Neural progenitor cell (in vitro differentiated cells): ENCODE measurements around the gene JUND. TPM values are rescaled to one million over a fixed set of nuclear protein-coding genes. Genes with fewer than 3 reads are reported as not detected.
A peak's percentile ranks its signal among the peaks of the same experiment; 100 is the strongest.

ENCODE experiments used
- DNase-seq: peaks from one replicate; pipeline ENCODE4 v3.0.0-alpha.2; 2016; ENCODE audit warnings: low spot score
- H2AFZ ChIP-seq: fragments of 200-600 bp; sonication (generic); replicated peaks from 2 replicates; pipeline ENCODE4 v1.6.1; 2016; ENCODE audit warnings: antibody characterized with exemption
- H3F3A ChIP-seq: fragments of 200-600 bp; sonication (generic); 2 replicates; pipeline ENCODE4 v1.6.1; 2016; ENCODE audit warnings: antibody characterized with exemption, low read depth
- H3K27ac ChIP-seq: fragments of 200-600 bp; sonication (generic); 2 replicates; pipeline ENCODE4 v1.5.1; 2016; ENCODE audit warnings: mild to moderate bottlenecking
- H3K27me3 ChIP-seq: fragments of 200-600 bp; sonication (generic); 2 replicates; pipeline ENCODE4 v1.6.1; 2016; ENCODE audit warnings: mild to moderate bottlenecking, moderate library complexity
- H3K36me3 ChIP-seq: fragments of 200-600 bp; sonication (generic); 2 replicates; pipeline ENCODE4 v1.5.1; 2016
- H3K4me1 ChIP-seq: fragments of 200-600 bp; sonication (generic); 2 replicates; pipeline ENCODE4 v1.6.1; 2016; ENCODE audit warnings: mixed run types
- H3K4me2 ChIP-seq: fragments of 200-600 bp; sonication (generic); 2 replicates; pipeline ENCODE4 v1.6.1; 2016
- H3K4me3 ChIP-seq: fragments of 200-600 bp; sonication (generic); 2 replicates; pipeline ENCODE4 v1.5.1; 2016
- H3K79me2 ChIP-seq: fragments of 200-600 bp; sonication (generic); 2 replicates; pipeline ENCODE4 v1.6.1; 2016; ENCODE audit warnings: low read depth
- H3K9ac ChIP-seq: fragments of 200-600 bp; sonication (generic); 2 replicates; pipeline ENCODE4 v1.6.1; 2016
- H3K9me3 ChIP-seq: fragments of 200-600 bp; sonication (generic); 2 replicates; pipeline ENCODE4 v1.5.1; 2016; ENCODE audit warnings: low read depth
- H4K20me1 ChIP-seq: fragments of 200-600 bp; sonication (generic); 2 replicates; pipeline ENCODE4 v1.6.1; 2016; ENCODE audit warnings: low read depth
- H3K27ac Mint-ChIP-seq: 3 replicates; pipeline ENCODE4 v1.8.0; 2021; ENCODE audit warnings: mixed read lengths
- H3K27me3 Mint-ChIP-seq: 2 replicates; pipeline ENCODE4 v1.8.0; 2022; ENCODE audit warnings: low read depth, mild to moderate bottlenecking, inconsistent platforms, moderate library complexity, mixed read lengths; ENCODE audit not compliant: insufficient read depth
- H3K36me3 Mint-ChIP-seq: 3 replicates; pipeline ENCODE4 v1.8.0; 2021; ENCODE audit warnings: mixed read lengths
- H3K4me1 Mint-ChIP-seq: 3 replicates; pipeline ENCODE4 v1.8.0; 2021; ENCODE audit warnings: mixed read lengths
- H3K4me3 Mint-ChIP-seq: 3 replicates; pipeline ENCODE4 v1.8.0; 2021; ENCODE audit warnings: mild to moderate bottlenecking, moderate library complexity, mixed read lengths
- H3K9me3 Mint-ChIP-seq: 3 replicates; pipeline ENCODE4 v1.8.0; 2020; ENCODE audit warnings: mixed read lengths
- EZH2 ChIP-seq: fragments of 200-600 bp; sonication (generic); IDR thresholded peaks from 2 replicates; pipeline ENCODE4 v1.6.1; 2017; ENCODE audit warnings: antibody characterized with exemption, mild to moderate bottlenecking, moderate library complexity
- EZH2phosphoT487 ChIP-seq: fragments of 200-600 bp; sonication (generic); IDR thresholded peaks from 2 replicates; pipeline ENCODE4 v1.6.1; 2017; ENCODE audit warnings: antibody characterized with exemption
- total RNA-seq: library from RNA; depleted of rRNA; stranded (reverse); fragments of >200 nt; gene quantifications from 2 replicates; pipeline ENCODE4 v1.2.3, GENCODE V29; 2015; ENCODE audit warnings: low replicate concordance
- TF ChIP-seq, protein P1 (sequence below): fragments of 200-600 bp; sonication (generic); IDR thresholded peaks from 2 replicates; pipeline ENCODE4 v1.5.1; 2017; ENCODE audit warnings: antibody characterized with exemption, mild to moderate bottlenecking

Gene JUND
- total RNA-seq, 1 donor from 2014 or later = 51.7 TPM

DNA sequence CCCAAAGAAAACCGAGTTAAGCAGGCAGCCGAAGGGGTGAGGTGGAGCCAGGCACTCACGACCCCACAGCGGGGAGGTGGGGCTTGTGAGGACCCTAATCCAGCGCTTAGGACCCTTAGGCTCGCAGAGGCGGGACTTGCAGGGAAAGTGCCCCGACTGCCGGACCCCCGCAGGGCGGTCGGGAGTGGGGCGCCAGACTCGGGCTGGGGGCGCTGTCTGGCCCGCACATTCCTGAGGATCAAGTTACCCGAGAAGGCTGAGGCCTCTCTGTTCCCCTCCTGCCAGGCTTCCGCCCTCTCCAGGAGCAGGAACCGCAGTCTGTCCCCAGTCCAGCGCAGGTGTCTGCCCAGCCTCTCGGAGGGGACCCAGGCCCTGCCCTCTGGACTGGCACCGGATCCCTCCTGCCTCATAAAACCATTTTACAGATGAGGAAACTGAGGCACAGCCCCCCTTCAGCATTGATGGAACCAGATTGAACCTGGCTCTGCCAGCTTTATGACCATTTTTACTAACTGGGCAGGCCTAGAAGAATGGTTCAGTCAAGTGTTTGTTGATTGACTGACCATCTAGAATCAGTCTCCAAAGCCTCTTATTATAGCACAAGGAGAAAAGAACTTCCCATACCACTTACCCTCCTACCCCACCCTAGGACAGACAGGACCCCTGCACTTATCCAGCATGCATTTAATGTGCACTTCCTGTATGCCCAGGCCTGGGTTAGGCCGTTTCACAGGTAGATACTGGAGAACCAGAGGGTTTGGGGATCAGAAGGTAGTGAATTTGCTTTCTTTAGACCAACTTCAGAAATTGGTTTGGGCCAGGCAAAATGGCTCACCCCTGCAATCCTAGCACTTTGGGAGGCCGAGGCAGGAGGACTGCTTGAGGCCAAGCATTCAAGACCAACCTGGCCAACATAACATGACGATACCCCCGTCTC lies 6.7 kb upstream of the JUND start:
- Histone ChIP-seq H3K27ac (no peak overlapping the region), H3K9me3 (no peaks in the 10 kb centered on the region), H3K4me1 (peaks cover 13% of the 10 kb centered on the region), H3K36me3 (no peaks in the 10 kb centered on the region), H3K79me2 (no peaks in the 10 kb centered on the region), H3F3A (peaks cover 71% of the 10 kb centered on the region), H3K27me3 (no peaks in the 10 kb centered on the region), H2AFZ (peak overlapping the region; percentile 28), H3K9ac (no peak overlapping the region), H3K4me2 (peak overlapping the region; percentile 69), H3K4me3 (peak overlapping the region; percentile 29), H4K20me1 (no peaks in the 10 kb centered on the region)
- H3K4me3 Mint-ChIP-seq = no peak overlapping the region
- H3K27me3 Mint-ChIP-seq = peaks cover 9% of the 10 kb centered on the region
- no peaks in the 10 kb centered on the region for H3K9me3 Mint-ChIP-seq
- peaks cover 49% of the 10 kb centered on the region for H3K4me1 Mint-ChIP-seq
- DNase-seq = peak; percentile 89
- H3K36me3 Mint-ChIP-seq = no peaks in the 10 kb centered on the region
- TF ChIP-seq EZH2phosphoT487 (no peak), EZH2 (no peak)
- TF ChIP-seq, protein P1, sequence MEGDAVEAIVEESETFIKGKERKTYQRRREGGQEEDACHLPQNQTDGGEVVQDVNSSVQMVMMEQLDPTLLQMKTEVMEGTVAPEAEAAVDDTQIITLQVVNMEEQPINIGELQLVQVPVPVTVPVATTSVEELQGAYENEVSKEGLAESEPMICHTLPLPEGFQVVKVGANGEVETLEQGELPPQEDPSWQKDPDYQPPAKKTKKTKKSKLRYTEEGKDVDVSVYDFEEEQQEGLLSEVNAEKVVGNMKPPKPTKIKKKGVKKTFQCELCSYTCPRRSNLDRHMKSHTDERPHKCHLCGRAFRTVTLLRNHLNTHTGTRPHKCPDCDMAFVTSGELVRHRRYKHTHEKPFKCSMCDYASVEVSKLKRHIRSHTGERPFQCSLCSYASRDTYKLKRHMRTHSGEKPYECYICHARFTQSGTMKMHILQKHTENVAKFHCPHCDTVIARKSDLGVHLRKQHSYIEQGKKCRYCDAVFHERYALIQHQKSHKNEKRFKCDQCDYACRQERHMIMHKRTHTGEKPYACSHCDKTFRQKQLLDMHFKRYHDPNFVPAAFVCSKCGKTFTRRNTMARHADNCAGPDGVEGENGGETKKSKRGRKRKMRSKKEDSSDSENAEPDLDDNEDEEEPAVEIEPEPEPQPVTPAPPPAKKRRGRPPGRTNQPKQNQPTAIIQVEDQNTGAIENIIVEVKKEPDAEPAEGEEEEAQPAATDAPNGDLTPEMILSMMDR = peak; percentile 17
- H3K27ac Mint-ChIP-seq = no peak overlapping the region

DNA sequence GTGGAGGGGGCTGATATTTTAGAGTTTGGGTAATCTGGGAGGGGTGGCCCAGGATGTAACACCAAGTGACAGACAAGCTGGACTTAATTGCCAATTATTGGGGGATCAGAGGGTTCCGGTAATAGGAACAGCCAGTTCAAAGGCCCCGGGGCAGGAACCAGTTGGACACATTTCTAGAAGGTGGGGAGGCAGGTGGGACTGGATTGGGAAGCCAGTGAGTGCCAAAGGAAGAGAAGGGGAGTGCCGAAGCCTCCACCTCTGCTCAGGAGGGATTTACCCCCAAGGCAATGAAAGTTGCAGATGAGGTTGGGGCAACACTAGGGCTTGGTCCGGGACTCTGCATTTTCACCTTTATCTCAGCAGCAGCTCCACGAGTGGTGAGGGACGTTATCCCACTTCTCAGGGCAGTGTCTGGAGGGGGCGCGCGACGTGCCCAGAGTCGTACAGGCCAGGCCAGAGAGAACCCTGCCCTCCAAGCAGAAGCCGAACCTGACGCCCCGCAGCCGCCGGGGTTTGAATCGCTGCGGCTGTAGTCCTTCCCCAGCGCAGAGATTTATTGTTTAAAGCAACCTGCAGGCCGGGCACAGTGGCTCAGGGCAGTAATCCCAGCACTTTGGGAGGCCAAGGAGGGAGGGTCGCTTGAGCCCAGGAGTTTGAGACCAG lies 5.7 kb upstream of the JUND start:
- no peaks in the 10 kb centered on the region for H3K79me2 ChIP-seq
- H3K27me3 ChIP-seq = no peaks in the 10 kb centered on the region
- H3K36me3 ChIP-seq = no peaks in the 10 kb centered on the region
- peak overlapping the region; percentile 54 for H3K4me3 Mint-ChIP-seq
- peaks cover 71% of the 10 kb centered on the region for H3F3A ChIP-seq
- H3K4me1 Mint-ChIP-seq = peaks cover 52% of the 10 kb centered on the region
- peak overlapping the region; percentile 69 for H3K4me2 ChIP-seq
- H2AFZ ChIP-seq = peak overlapping the region; percentile 28
- H3K9ac ChIP-seq = no peak overlapping the region
- TF ChIP-seq EZH2phosphoT487 = no peak
- TF ChIP-seq EZH2 = no peak
- TF ChIP-seq, protein P1 = no peak
- peak overlapping the region; percentile 29 for H3K4me3 ChIP-seq
- peaks cover 11% of the 10 kb centered on the region for H3K4me1 ChIP-seq
- no peak overlapping the region for H3K27ac ChIP-seq
- no peaks in the 10 kb centered on the region for H3K9me3 Mint-ChIP-seq
- peak; percentile 70 for DNase-seq
- peaks cover 11% of the 10 kb centered on the region for H3K27me3 Mint-ChIP-seq
- H4K20me1 ChIP-seq = no peaks in the 10 kb centered on the region
- peak overlapping the region; percentile 96 for H3K27ac Mint-ChIP-seq
- H3K36me3 Mint-ChIP-seq = no peaks in the 10 kb centered on the region
- no peaks in the 10 kb centered on the region for H3K9me3 ChIP-seq

DNA sequence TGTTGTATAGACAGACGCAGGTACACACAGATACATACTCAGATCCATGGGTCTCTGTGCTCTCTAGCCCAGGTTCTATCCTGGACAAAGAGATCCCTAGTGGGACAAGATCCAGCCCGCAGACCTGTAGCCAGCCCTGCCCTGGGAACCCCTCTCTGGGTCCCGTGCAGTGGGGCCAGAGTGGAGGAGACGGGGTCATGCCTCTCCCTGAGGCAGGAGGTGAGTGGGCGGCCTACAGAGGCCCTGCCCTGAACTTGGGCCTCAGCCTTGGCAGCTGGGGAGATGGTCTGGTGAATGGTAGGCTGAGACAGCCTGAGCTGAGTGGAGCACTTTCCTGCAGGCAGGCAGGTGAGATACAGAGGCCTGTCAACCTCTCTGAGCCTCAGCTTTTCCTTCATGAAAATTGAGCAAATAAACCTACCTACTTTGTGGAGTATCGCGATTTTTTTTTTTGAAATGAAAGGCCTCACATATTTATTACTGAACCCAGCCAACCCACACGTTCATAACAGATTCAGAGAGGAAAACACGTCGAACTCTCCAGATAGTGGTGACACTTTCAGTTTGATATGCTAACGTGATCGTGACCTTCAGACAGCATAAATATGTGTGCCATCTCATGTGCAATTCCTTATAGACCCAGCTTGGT lies 3.4 kb upstream of the JUND start:
- Histone ChIP-seq H3K9ac (no peak overlapping the region), H4K20me1 (peaks cover 12% of the 10 kb centered on the region), H3K27ac (no peak overlapping the region), H3K79me2 (peaks cover 14% of the 10 kb centered on the region), H3K9me3 (no peaks in the 10 kb centered on the region), H2AFZ (no peak overlapping the region), H3F3A (peaks cover 59% of the 10 kb centered on the region), H3K36me3 (no peaks in the 10 kb centered on the region), H3K27me3 (no peaks in the 10 kb centered on the region), H3K4me1 (peaks cover 11% of the 10 kb centered on the region), H3K4me3 (no peak overlapping the region), H3K4me2 (no peak overlapping the region)
- H3K9me3 Mint-ChIP-seq = peaks cover under 1% of the 10 kb centered on the region
- H3K36me3 Mint-ChIP-seq = peaks cover under 1% of the 10 kb centered on the region
- H3K27me3 Mint-ChIP-seq = peaks cover 15% of the 10 kb centered on the region
- H3K4me3 Mint-ChIP-seq = peak overlapping the region; percentile 57
- H3K27ac Mint-ChIP-seq = peak overlapping the region; percentile 89
- peaks cover 40% of the 10 kb centered on the region for H3K4me1 Mint-ChIP-seq
- TF ChIP-seq EZH2phosphoT487 (no peak), EZH2 (no peak)
- TF ChIP-seq, protein P1 = no peak
- no peak for DNase-seq
